CD4-positive, CD25-positive, alpha-beta regulatory T cell (primary cell): Measurements from ENCODE around the gene ABCF3. TPM values are rescaled to one million over a fixed set of nuclear protein-coding genes. Genes with fewer than 3 reads are reported as not detected.

ENCODE experiments used
- polyA plus RNA-seq, 4 donors: library from polyadenylated mRNA; unstranded; fragments of 300-500 nt; fragmentation: Illumina TruSeq; gene quantifications; one replicate each; pipeline ENCODE4 v1.2.3, GENCODE V29; 2021
- total RNA-seq: library from RNA; stranded (reverse); gene quantifications from one replicate; pipeline ENCODE4 v1.2.3, GENCODE V29; 2022

The ABCF3 gene
- total and polyA plus RNA-seq, 5 donors from 2014 or later = 38.6 to 128 (median 41.1) TPM

Other genes with a start within 250 kb of the ABCF3 start
- 27.1 TPM for gene ABCC5, start 168.3 kb upstream of the ABCF3 start, total RNA-seq
- 10 to 100 TPM; 12.4 to 16.6 (median 13.5) TPM for gene ABCC5, start 168.3 kb upstream of the ABCF3 start, polyA plus RNA-seq
- not detected for gene HTR3D, start 154.5 kb upstream of the ABCF3 start, total RNA-seq
- gene HTR3D, start 154.5 kb upstream of the ABCF3 start, polyA plus RNA-seq = not detected
- not detected for gene HTR3C, start 133.2 kb upstream of the ABCF3 start, total RNA-seq
- not detected for gene HTR3C, start 133.2 kb upstream of the ABCF3 start, polyA plus RNA-seq
- not detected for gene HTR3E, start 89.1 kb upstream of the ABCF3 start, total RNA-seq
- not detected for gene HTR3E, start 89.1 kb upstream of the ABCF3 start, polyA plus RNA-seq
- 51.0 TPM for gene EIF2B5, start 50.8 kb upstream of the ABCF3 start, total RNA-seq
- 10 to 100 TPM; 50.6 to 60.1 (median 55.3) TPM for gene EIF2B5, start 50.8 kb upstream of the ABCF3 start, polyA plus RNA-seq
- 36.2 TPM for gene DVL3, start 30.8 kb upstream of the ABCF3 start, total RNA-seq
- gene DVL3, start 30.8 kb upstream of the ABCF3 start, polyA plus RNA-seq = 10 to 100 TPM in 1 of 4 donors, 1 to 10 TPM in 3; 4.1 to 11.0 (median 5.9) TPM
- gene AP2M1, start 11.3 kb upstream of the ABCF3 start, total RNA-seq = 150 TPM
- gene AP2M1, start 11.3 kb upstream of the ABCF3 start, polyA plus RNA-seq = 100 to 1,000 TPM; 232 to 294 (median 248) TPM
- not detected for gene VWA5B2, start 43.4 kb downstream of the ABCF3 start, total RNA-seq
- under 1 TPM in 1 of 4 donors, not detected in 3; 0.74 TPM for gene VWA5B2, start 43.4 kb downstream of the ABCF3 start, polyA plus RNA-seq
- gene ALG3, start 62.8 kb downstream of the ABCF3 start, total RNA-seq = 22.6 TPM
- 10 to 100 TPM; 49.6 to 64.0 (median 56.8) TPM for gene ALG3, start 62.8 kb downstream of the ABCF3 start, polyA plus RNA-seq
- 0.84 TPM for gene EEF1AKMT4, start 63.5 kb downstream of the ABCF3 start, total RNA-seq
- gene EEF1AKMT4, start 63.5 kb downstream of the ABCF3 start, polyA plus RNA-seq = 1 to 10 TPM; 5.1 to 7.5 (median 5.7) TPM
- gene CAMK2N2, start 75.4 kb downstream of the ABCF3 start, total RNA-seq = 0.37 TPM
- not detected for gene CAMK2N2, start 75.4 kb downstream of the ABCF3 start, polyA plus RNA-seq
- not detected for gene ECE2, start 89.8 kb downstream of the ABCF3 start, total RNA-seq
- gene ECE2, start 89.8 kb downstream of the ABCF3 start, polyA plus RNA-seq = not detected
- gene PSMD2, start 113.0 kb downstream of the ABCF3 start, total RNA-seq = 162 TPM
- 100 to 1,000 TPM; 151 to 206 (median 190) TPM for gene PSMD2, start 113.0 kb downstream of the ABCF3 start, polyA plus RNA-seq
- 182 TPM for gene EIF4G1, start 128.4 kb downstream of the ABCF3 start, total RNA-seq
- 10 to 100 TPM; 13.7 to 18.8 (median 16.5) TPM for gene EIF4G1, start 128.4 kb downstream of the ABCF3 start, polyA plus RNA-seq
- gene FAM131A, start 151.4 kb downstream of the ABCF3 start, total RNA-seq = 13.8 TPM
- 1 to 10 TPM; 2.0 to 4.3 (median 2.3) TPM for gene FAM131A, start 151.4 kb downstream of the ABCF3 start, polyA plus RNA-seq
- gene CLCN2, start 175.4 kb downstream of the ABCF3 start, total RNA-seq = 4.7 TPM
- under 1 TPM in 3 of 4 donors, not detected in 1; 0.30 to 0.59 (median 0.54) TPM for gene CLCN2, start 175.4 kb downstream of the ABCF3 start, polyA plus RNA-seq
- gene POLR2H, start 175.5 kb downstream of the ABCF3 start, total RNA-seq = 39.4 TPM
- gene POLR2H, start 175.5 kb downstream of the ABCF3 start, polyA plus RNA-seq = 10 to 100 TPM; 56.8 to 64.9 (median 60.3) TPM
- gene THPO, start 192.0 kb downstream of the ABCF3 start, total RNA-seq = not detected
- not detected for gene THPO, start 192.0 kb downstream of the ABCF3 start, polyA plus RNA-seq
- not detected for gene CHRD, start 193.9 kb downstream of the ABCF3 start, total RNA-seq
- not detected for gene CHRD, start 193.9 kb downstream of the ABCF3 start, polyA plus RNA-seq